Ishikawa (cell line): ENCODE data around the gene RILP.

ENCODE experiments used
- CEBPB ChIP-seq: IDR thresholded peaks from 2 replicates; pipeline ENCODE4 v1.6.1; 2012
- CREB1 ChIP-seq: IDR thresholded peaks from 2 replicates; pipeline ENCODE4 v1.6.1; 2012; ENCODE audit warnings: low read depth
- EGR1 ChIP-seq: IDR thresholded peaks from 2 replicates; pipeline ENCODE4 v1.6.1; 2012
- EP300 ChIP-seq: IDR thresholded peaks from 2 replicates; pipeline ENCODE4 v1.6.1; 2012; ENCODE audit warnings: borderline replicate concordance
- FOXM1 ChIP-seq: IDR thresholded peaks from 2 replicates; pipeline ENCODE4 v1.6.1; 2012; ENCODE audit warnings: low read depth, borderline replicate concordance
- NFIC ChIP-seq: IDR thresholded peaks from 2 replicates; pipeline ENCODE4 v1.6.1; 2012
- RAD21 ChIP-seq: IDR thresholded peaks from 2 replicates; pipeline ENCODE4 v1.6.1; 2012; ENCODE audit warnings: low read depth
- TAF1 ChIP-seq: IDR thresholded peaks from 2 replicates; pipeline ENCODE4 v1.6.1; 2012; ENCODE audit warnings: low read depth, mild to moderate bottlenecking
- TCF12 ChIP-seq: IDR thresholded peaks from 2 replicates; pipeline ENCODE4 v1.6.1; 2012; ENCODE audit warnings: low read depth
- TEAD4 ChIP-seq: IDR thresholded peaks from 2 replicates; pipeline ENCODE4 v1.6.1; 2012
- YY1 ChIP-seq: IDR thresholded peaks from 2 replicates; pipeline ENCODE4 v1.6.1; 2012; ENCODE audit warnings: low read depth
- ZBTB7A ChIP-seq: IDR thresholded peaks from 2 replicates; pipeline ENCODE4 v1.6.1; 2012; ENCODE audit warnings: low read depth
- TF ChIP-seq, protein P1 (sequence below): IDR thresholded peaks from 2 replicates; pipeline ENCODE4 v1.6.1; 2012; ENCODE audit warnings: low read depth, mild to moderate bottlenecking
- TF ChIP-seq, protein P2 (sequence below): IDR thresholded peaks from 2 replicates; pipeline ENCODE4 v1.6.1; 2012
- TF ChIP-seq, protein P3 (sequence below): IDR thresholded peaks from 2 replicates; pipeline ENCODE4 v1.6.1; 2012

The RILP gene

DNA sequence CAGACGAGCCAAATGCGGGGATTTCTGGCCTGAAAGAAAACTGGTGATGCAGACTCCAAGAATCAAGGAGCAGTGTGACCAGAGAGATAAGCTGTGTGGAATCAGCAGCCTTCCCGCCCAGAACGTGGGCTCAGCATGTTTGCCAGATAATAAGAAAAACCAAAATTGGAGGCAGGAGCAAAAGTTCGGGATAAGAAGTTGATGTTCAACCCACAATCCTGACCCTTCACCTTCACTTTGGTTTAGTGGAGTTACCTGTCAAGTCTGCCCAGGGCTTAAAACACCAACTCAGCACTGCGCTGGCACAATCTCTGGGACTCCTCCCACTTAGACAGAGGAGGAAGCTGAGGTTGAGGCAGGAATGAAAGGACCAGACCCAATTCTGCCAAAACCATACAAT, 24.1 kb downstream of the RILP start:
- no peak for TF ChIP-seq EGR1
- TF ChIP-seq TAF1 = no peak
- TF ChIP-seq, protein P1, sequence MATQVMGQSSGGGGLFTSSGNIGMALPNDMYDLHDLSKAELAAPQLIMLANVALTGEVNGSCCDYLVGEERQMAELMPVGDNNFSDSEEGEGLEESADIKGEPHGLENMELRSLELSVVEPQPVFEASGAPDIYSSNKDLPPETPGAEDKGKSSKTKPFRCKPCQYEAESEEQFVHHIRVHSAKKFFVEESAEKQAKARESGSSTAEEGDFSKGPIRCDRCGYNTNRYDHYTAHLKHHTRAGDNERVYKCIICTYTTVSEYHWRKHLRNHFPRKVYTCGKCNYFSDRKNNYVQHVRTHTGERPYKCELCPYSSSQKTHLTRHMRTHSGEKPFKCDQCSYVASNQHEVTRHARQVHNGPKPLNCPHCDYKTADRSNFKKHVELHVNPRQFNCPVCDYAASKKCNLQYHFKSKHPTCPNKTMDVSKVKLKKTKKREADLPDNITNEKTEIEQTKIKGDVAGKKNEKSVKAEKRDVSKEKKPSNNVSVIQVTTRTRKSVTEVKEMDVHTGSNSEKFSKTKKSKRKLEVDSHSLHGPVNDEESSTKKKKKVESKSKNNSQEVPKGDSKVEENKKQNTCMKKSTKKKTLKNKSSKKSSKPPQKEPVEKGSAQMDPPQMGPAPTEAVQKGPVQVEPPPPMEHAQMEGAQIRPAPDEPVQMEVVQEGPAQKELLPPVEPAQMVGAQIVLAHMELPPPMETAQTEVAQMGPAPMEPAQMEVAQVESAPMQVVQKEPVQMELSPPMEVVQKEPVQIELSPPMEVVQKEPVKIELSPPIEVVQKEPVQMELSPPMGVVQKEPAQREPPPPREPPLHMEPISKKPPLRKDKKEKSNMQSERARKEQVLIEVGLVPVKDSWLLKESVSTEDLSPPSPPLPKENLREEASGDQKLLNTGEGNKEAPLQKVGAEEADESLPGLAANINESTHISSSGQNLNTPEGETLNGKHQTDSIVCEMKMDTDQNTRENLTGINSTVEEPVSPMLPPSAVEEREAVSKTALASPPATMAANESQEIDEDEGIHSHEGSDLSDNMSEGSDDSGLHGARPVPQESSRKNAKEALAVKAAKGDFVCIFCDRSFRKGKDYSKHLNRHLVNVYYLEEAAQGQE = no peak
- TF ChIP-seq EP300 = no peak
- no peak for TF ChIP-seq CEBPB
- TF ChIP-seq, protein P2, sequence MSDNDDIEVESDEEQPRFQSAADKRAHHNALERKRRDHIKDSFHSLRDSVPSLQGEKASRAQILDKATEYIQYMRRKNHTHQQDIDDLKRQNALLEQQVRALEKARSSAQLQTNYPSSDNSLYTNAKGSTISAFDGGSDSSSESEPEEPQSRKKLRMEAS = no peak
- TF ChIP-seq CREB1 = no peak
- no peak for TF ChIP-seq YY1
- TF ChIP-seq RAD21 = no peak
- TF ChIP-seq NFIC = no peak
- TF ChIP-seq, protein P3, sequence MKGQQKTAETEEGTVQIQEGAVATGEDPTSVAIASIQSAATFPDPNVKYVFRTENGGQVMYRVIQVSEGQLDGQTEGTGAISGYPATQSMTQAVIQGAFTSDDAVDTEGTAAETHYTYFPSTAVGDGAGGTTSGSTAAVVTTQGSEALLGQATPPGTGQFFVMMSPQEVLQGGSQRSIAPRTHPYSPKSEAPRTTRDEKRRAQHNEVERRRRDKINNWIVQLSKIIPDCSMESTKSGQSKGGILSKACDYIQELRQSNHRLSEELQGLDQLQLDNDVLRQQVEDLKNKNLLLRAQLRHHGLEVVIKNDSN = no peak
- TF ChIP-seq ZBTB7A = no peak
- no peak for TF ChIP-seq TEAD4
- no peak for TF ChIP-seq FOXM1

DNA sequence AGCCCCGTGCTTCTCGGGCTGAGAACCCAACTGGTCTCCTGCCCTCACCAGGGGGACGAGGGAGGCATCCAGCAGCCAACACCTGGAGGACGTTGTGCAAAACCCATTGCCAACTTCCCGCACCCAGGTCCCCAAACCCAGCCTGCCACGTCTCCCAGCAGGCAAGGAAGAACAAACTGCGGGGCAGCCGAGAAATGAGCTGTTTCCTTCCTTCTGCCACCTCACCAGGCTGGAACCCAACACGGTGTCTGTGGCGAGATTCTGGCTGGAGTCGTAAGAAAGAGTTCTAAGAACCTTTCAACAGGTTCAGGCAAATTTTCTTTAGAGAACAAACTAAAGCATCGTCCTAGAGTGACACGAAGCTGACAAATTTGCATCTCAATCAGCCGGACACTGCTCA, 24.6 kb downstream of the RILP start:
- no peak for TF ChIP-seq RAD21
- TF ChIP-seq EGR1 = no peak
- no peak for TF ChIP-seq YY1
- no peak for TF ChIP-seq CEBPB
- TF ChIP-seq TCF12 = no peak
- no peak for TF ChIP-seq NFIC
- no peak for TF ChIP-seq TEAD4
- TF ChIP-seq, protein P1 = no peak
- TF ChIP-seq, protein P3 = no peak
- no peak for TF ChIP-seq TAF1
- no peak for TF ChIP-seq FOXM1
- TF ChIP-seq, protein P2 = no peak
- no peak for TF ChIP-seq EP300
- TF ChIP-seq ZBTB7A = no peak

DNA sequence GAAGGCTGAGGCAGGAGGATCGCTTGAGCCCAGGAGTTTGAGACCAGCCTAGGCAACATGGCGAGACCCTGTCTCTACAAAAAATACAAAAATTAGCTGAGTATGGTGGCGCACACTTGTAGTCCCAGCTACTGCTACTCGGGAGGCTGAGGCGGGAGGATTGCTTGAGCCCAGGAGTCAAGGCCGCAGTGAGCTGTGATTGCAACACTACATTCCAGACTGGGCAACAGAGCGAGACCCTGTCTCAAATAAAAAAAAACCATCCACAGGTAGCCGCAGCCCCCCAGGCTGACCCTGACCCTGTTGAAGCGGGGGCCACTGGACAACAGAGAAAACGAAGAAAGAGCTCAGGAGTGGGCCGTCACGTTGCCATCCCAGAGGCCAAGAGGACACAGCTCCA, 25.0 kb downstream of the RILP start:
- TF ChIP-seq TEAD4 = no peak
- TF ChIP-seq CEBPB = no peak
- no peak for TF ChIP-seq YY1
- TF ChIP-seq TCF12 = no peak
- TF ChIP-seq EP300 = no peak
- TF ChIP-seq, protein P1 = no peak
- TF ChIP-seq, protein P3 = no peak
- TF ChIP-seq RAD21 = no peak
- TF ChIP-seq, protein P2 = no peak
- no peak for TF ChIP-seq NFIC
- no peak for TF ChIP-seq FOXM1
- TF ChIP-seq ZBTB7A = no peak
- TF ChIP-seq CREB1 = no peak
